ENCODE data around the gene ZNF20. TPM values are rescaled to one million over a fixed set of nuclear protein-coding genes. Genes with fewer than 3 reads are reported as not detected.
"Not testable (repeated sequence)": the region's sequence is repeated elsewhere in the genome, so short reads cannot be mapped to it uniquely, and the experiment has no call there.

Gene ZNF20
- total and polyA plus RNA-seq, 7 experiments from 2014 or later: 1.2 to 6.7 (median 4.4) TPM

DNA sequence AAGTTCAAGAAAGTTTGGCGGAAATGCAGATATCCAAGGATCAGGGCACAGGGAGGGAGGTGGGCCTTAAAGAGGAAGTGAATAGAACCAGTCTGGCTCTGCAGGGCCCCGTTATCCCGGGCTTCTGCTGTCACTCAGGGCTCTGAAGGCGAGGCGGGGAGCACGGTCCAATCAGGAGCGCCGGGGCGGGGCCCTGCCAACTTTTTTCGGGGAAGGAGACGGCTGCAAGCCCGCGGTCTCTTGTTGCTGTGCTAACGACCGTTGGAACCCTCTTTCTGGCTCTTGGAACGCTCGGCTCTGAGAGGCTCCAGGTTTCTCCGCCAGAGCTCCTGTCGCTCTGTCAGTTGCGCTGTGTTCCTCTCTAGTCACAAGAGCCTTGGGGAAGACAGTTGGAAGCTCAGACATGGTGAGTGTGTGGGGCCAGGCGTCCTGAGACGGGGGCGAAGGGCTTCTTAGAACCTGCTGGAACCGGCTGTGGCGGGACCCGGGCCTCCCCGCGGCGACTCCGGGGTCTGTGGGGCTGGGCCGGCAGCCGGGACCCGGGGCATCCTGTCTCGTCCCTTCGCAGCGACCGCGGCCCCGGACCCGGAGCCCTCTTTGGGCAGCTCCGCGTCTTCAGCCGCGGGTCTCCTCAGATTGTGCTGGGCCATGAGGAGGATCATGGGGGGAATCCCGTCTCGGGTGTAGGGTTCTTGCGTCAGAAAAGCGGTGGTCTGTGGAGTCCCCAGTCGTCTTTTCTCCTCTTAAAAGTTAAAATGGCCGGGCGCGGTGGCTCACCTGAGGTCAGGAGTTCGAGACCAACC, 47.9 kb downstream of the ZNF20 start:
- Mint-ChIP-seq H3K4me1 (peaks cover 5 to 19% (median 8%) of the 10 kb centered on the region in 7 donors), H3K27ac (peak overlapping the region in 6 of 9 donors; percentile 31 to 85 (median 64)), H3K9me3 (peaks cover 0 to 21% (median 3%) of the 10 kb centered on the region in 11 donors), H3K4me3 (peak overlapping the region; percentile 72 to 88 (median 82)), H3K27me3 (peaks cover 0 to 17% (median 4%) of the 10 kb centered on the region in 5 donors), H3K36me3 (peaks cover 10 to 28% (median 18%) of the 10 kb centered on the region in 5 donors)
- peaks cover 0 to 5% of the 10 kb centered on the region in 2 donors for H3K4me1 ChIP-seq (ENCODE audit: control insufficient read depth in 2 of 2, insufficient read depth in 2 of 2, low read length in 2 of 2)
- intact Hi-C loops (cut with micrococcal nuclease): loop anchor here in 1 of 2 donors (1.0 kb wide), 1 partner anchor 48 kb away; the partner anchor contains the start of gene ZNF20
- no peaks in the 10 kb centered on the region for H3K27me3 ChIP-seq (ENCODE audit: control insufficient read depth in 2 of 2, insufficient read depth in 2 of 2, low read length in 2 of 2)
- DNase-seq: peak in 8 of 9 donors; percentile 11 to 63 (median 22)
- no peaks in the 10 kb centered on the region for H3K9me3 ChIP-seq (ENCODE audit: control insufficient read depth in 2 of 3, low read length in 3 of 3)
- H3K4me3 ChIP-seq (ENCODE audit: low read length): peak overlapping the region; percentile 45
- ATAC-seq: peak; percentile 82
- ChIA-PET POLR2A (no interaction called here), CTCF (interaction anchor here (0.8 to 2.4 kb wide), 3 partner anchors 49 to 169 kb away, joined by 3 to 9 read pairs (median 6); partner anchors contain the start of gene ZNF136)
- H3K27ac ChIP-seq (ENCODE audit: low read depth, low read length): peak overlapping the region; percentile 35
- H3K36me3 ChIP-seq (ENCODE audit: control insufficient read depth in 2 of 3, insufficient read depth in 3 of 3, low read length in 3 of 3): no peaks in the 10 kb centered on the region

DNA sequence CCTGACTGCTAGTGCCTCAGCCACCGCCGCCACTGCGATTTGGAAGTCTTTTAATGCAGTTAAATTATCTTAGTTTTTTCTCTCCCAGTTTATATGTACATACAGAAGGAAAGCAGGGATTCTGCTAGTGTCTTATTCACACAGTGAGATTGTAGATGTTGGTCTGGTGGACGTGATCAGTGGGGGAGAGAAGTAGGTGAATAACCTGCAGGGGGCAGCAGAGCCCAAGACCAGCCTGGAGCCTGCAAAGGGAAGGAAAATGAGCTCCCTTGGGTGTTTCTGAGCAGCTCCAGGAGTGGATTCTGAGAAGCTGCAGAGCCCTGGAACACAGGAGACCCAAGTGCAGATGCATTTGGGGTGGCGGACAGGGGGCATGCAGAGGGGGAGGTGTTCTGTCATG, 49.3 kb downstream of the ZNF20 start:
- Mint-ChIP-seq H3K27me3 (peaks cover 0 to 15% (median 4%) of the 10 kb centered on the region in 5 donors), H3K4me1 (peaks cover 0 to 19% (median 8%) of the 10 kb centered on the region in 7 donors), H3K9me3 (peaks cover 0 to 21% (median 4%) of the 10 kb centered on the region in 11 donors), H3K4me3 (peak overlapping the region in 9 of 10 donors; percentile 5 to 82 (median 40)), H3K27ac (peak overlapping the region in 1 of 9 donors; percentile 40), H3K36me3 (peaks cover 10 to 26% (median 13%) of the 10 kb centered on the region in 5 donors)
- peak; percentile 18 to 59 (median 41) for DNase-seq
- Histone ChIP-seq H3K9me3 (ENCODE audit: control insufficient read depth in 2 of 3, low read length in 3 of 3) (no peaks in the 10 kb centered on the region), H3K27ac (ENCODE audit: low read depth, low read length) (no peak overlapping the region), H3K36me3 (ENCODE audit: control insufficient read depth in 2 of 3, insufficient read depth in 3 of 3, low read length in 3 of 3) (no peaks in the 10 kb centered on the region), H3K4me1 (ENCODE audit: control insufficient read depth in 2 of 2, insufficient read depth in 2 of 2, low read length in 2 of 2) (peaks cover 0 to 5% of the 10 kb centered on the region in 2 donors), H3K27me3 (ENCODE audit: control insufficient read depth in 2 of 2, insufficient read depth in 2 of 2, low read length in 2 of 2) (no peaks in the 10 kb centered on the region), H3K4me3 (ENCODE audit: low read length) (no peak overlapping the region)
- intact Hi-C loops (cut with micrococcal nuclease): loop anchor here (1.0 kb wide), 2 partner anchors 50 to 168 kb away; no protein-coding TSS in a partner anchor
- POLR2A ChIA-PET: no interaction called here
- peak; percentile 76 for ATAC-seq
- CTCF ChIA-PET: interaction anchor here (0.5 to 2.4 kb wide), 5 partner anchors 47 to 281 kb away, joined by 3 to 9 read pairs (median 3); no protein-coding TSS in a partner anchor

DNA sequence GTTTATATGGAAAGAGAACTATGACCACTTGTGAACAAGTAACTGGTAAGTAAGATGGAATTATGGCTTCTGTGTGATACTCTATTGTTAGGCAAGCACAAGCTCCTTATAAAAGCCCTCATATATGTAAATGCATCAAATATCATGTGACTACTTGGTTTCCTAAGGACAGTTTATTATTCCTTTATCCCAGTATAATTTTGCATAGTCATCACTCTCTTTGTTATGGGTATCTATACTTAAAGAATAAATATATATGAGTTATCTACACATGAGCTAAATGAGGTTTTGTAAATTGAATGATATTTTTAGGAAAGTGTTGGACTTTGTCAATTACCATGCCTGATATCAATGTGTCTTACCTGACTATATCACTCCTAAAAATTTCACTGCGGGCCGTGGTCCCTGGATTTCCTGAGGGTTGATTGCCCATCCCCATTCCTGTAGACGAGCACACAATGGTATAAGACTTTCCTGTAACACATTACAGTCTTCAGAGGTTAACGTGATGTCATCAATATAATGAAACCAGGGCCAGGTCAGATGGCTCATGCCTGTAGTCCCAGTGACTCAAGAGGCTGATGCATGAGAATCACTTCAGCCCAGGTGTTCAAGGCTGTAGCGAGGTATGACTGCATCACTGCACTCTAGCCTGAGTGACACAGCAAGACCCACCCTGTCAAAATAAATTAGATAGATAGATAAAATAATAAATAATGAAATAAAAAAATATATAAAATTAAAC, 54.9 kb downstream of the ZNF20 start:
- ATAC-seq (no peak), DNase-seq (no peak)
- ChIA-PET POLR2A (no interaction called here), CTCF (interaction anchor here (1.6 kb wide), 1 partner anchor 26 kb away, joined by 8 read pairs; no protein-coding TSS in a partner anchor)
- no peaks in the 10 kb centered on the region for H3K27me3 Mint-ChIP-seq
- Histone ChIP-seq H3K4me3 (ENCODE audit: low read length) (no peak overlapping the region), H3K27me3 (ENCODE audit: control insufficient read depth in 2 of 2, insufficient read depth in 2 of 2, low read length in 2 of 2) (no peaks in the 10 kb centered on the region), H3K36me3 (ENCODE audit: control insufficient read depth in 2 of 3, insufficient read depth in 3 of 3, low read length in 3 of 3) (no peaks in the 10 kb centered on the region), H3K4me1 (ENCODE audit: control insufficient read depth in 2 of 2, insufficient read depth in 2 of 2, low read length in 2 of 2) (no peaks in the 10 kb centered on the region), H3K27ac (ENCODE audit: low read depth, low read length) (no peak overlapping the region), H3K9me3 (ENCODE audit: control insufficient read depth in 2 of 3, low read length in 3 of 3) (peaks cover 0 to 27% (median 5%) of the 10 kb centered on the region in 3 experiments)
- intact Hi-C loops (cut with micrococcal nuclease): no loop called here
- peaks cover 8 to 21% (median 14%) of the 10 kb centered on the region in 5 donors for H3K36me3 Mint-ChIP-seq
- peak overlapping the region in 1 of 9 donors; percentile 14 for H3K27ac Mint-ChIP-seq
- H3K4me1 Mint-ChIP-seq: no peaks in the 10 kb centered on the region
- H3K9me3 Mint-ChIP-seq: peaks cover 0 to 60% (median 27%) of the 10 kb centered on the region in 11 donors
- H3K4me3 Mint-ChIP-seq: no peak overlapping the region

DNA sequence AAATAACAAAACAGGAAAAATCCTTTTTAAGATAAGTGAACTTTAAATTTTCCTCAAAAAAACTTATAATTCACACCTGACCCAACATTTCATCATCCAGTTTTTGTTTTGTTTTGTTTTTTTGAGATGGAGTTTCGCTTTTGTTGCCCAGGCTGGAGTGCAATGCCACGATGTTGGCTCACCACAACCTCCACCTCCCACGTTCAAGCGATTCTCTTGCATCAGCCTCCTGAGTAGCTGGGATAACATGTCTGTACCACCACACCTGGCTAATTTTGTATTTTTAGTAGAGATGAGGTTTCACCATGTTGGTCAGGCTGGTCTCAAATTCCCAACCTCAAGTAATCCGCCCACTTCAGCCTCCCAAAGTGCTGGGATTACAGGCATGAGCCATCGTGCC, 56.8 kb downstream of the ZNF20 start:
- peaks cover 0 to 79% (median 36%) of the 10 kb centered on the region in 11 donors for H3K9me3 Mint-ChIP-seq
- peaks cover 6 to 21% (median 19%) of the 10 kb centered on the region in 5 donors for H3K36me3 Mint-ChIP-seq
- H3K9me3 ChIP-seq (ENCODE audit: control insufficient read depth in 2 of 3, low read length in 3 of 3): peaks cover 0 to 46% (median 5%) of the 10 kb centered on the region in 3 experiments
- H3K4me3 ChIP-seq (ENCODE audit: low read length); POLR2A ChIA-PET; H3K4me1 ChIP-seq (ENCODE audit: control insufficient read depth in 2 of 2, insufficient read depth in 2 of 2, low read length in 2 of 2); H3K36me3 ChIP-seq (ENCODE audit: control insufficient read depth in 2 of 3, insufficient read depth in 3 of 3, low read length in 3 of 3); H3K4me3 Mint-ChIP-seq; ATAC-seq; intact Hi-C loops (cut with micrococcal nuclease); DNase-seq; H3K27me3 ChIP-seq (ENCODE audit: control insufficient read depth in 2 of 2, insufficient read depth in 2 of 2, low read length in 2 of 2); CTCF ChIA-PET; H3K27ac Mint-ChIP-seq; H3K27ac ChIP-seq (ENCODE audit: low read depth, low read length); H3K4me1 Mint-ChIP-seq; H3K27me3 Mint-ChIP-seq: not testable (repeated sequence)

Other genes with a start within 250 kb of the ZNF20 start
- gene ZNF700, start 215.2 kb downstream of the ZNF20 start, total RNA-seq: 10 to 100 TPM; 18.0 to 26.4 (median 22.8) TPM
- gene ZNF700, start 215.2 kb downstream of the ZNF20 start, polyA plus RNA-seq: 1 to 10 TPM; 2.3 to 5.0 TPM
- 10 to 100 TPM in 2 of 5 experiments, 1 to 10 TPM in 3; 1.3 to 17.3 (median 4.4) TPM for gene ZNF763, start 175.3 kb downstream of the ZNF20 start, total RNA-seq
- 1 to 10 TPM; 3.2 to 4.5 TPM for gene ZNF763, start 175.3 kb downstream of the ZNF20 start, polyA plus RNA-seq
- gene ZNF433, start 104.7 kb downstream of the ZNF20 start, total RNA-seq: 1 to 10 TPM in 3 of 5 experiments, under 1 TPM in 2; 0.10 to 2.2 (median 1.2) TPM
- 1 to 10 TPM; 4.9 to 5.8 TPM for gene ZNF433, start 104.7 kb downstream of the ZNF20 start, polyA plus RNA-seq
- gene ZNF878, start 87.4 kb downstream of the ZNF20 start, total RNA-seq: not detected
- gene ZNF878, start 87.4 kb downstream of the ZNF20 start, polyA plus RNA-seq: not detected
- gene ZNF844, start 75.6 kb downstream of the ZNF20 start, total RNA-seq: 10 to 100 TPM in 4 of 5 experiments, 1 to 10 TPM in 1; 1.0 to 20.9 (median 15.8) TPM
- gene ZNF844, start 75.6 kb downstream of the ZNF20 start, polyA plus RNA-seq: 1 to 10 TPM; 5.9 to 6.6 TPM
- 1 to 10 TPM; 1.1 to 5.2 (median 4.2) TPM for gene ZNF625, start 16.4 kb upstream of the ZNF20 start, total RNA-seq
- 1 to 10 TPM in 1 of 2 donors, under 1 TPM in 1; 0.45 to 1.1 TPM for gene ZNF625, start 16.4 kb upstream of the ZNF20 start, polyA plus RNA-seq
- gene ZNF136, start 22.7 kb upstream of the ZNF20 start, total RNA-seq: 10 to 100 TPM; 16.8 to 36.8 (median 31.1) TPM
- 10 to 100 TPM; 14.0 to 23.9 TPM for gene ZNF136, start 22.7 kb upstream of the ZNF20 start, polyA plus RNA-seq
- gene ZNF44, start 154.5 kb upstream of the ZNF20 start, total RNA-seq: 10 to 100 TPM; 16.3 to 67.4 (median 31.3) TPM
- gene ZNF44, start 154.5 kb upstream of the ZNF20 start, polyA plus RNA-seq: 10 to 100 TPM; 19.2 to 32.2 TPM
- gene ZNF563, start 193.3 kb upstream of the ZNF20 start, total RNA-seq: 10 to 100 TPM in 2 of 5 experiments, 1 to 10 TPM in 3; 2.8 to 23.2 (median 6.1) TPM
- 1 to 10 TPM; 6.8 to 9.8 TPM for gene ZNF563, start 193.3 kb upstream of the ZNF20 start, polyA plus RNA-seq
- gene ZNF442, start 225.3 kb upstream of the ZNF20 start, total RNA-seq: 1 to 10 TPM in 2 of 5 experiments, under 1 TPM in 3; 0.44 to 6.0 (median 0.58) TPM
- gene ZNF442, start 225.3 kb upstream of the ZNF20 start, polyA plus RNA-seq: 1 to 10 TPM; 1.1 TPM